T-helper 1 cell treated with Interleukin-12 subunit alpha and Interleukin-12 subunit beta and Interleukin-4 antibody, amounts not matched to agents 30 μg/mL and 1 μg/mL, for 36 hours (primary cell): ENCODE measurements around the gene NSMF.
"Not testable (repeated sequence)": the region's sequence is repeated elsewhere in the genome, so short reads cannot be mapped to it uniquely, and the experiment has no call there.

Experiments used
- H3K27ac Mint-ChIP-seq: one replicate; pipeline ENCODE4 v1.8.0; 2021; ENCODE audit warnings: mild to moderate bottlenecking, mixed read lengths
- H3K27me3 Mint-ChIP-seq: one replicate; pipeline ENCODE4 v1.8.0; 2021; ENCODE audit warnings: low read depth, mixed read lengths
- H3K36me3 Mint-ChIP-seq: one replicate; pipeline ENCODE4 v1.8.0; 2021; ENCODE audit warnings: low read depth, mixed read lengths
- H3K4me1 Mint-ChIP-seq: one replicate; pipeline ENCODE4 v1.8.0; 2021; ENCODE audit warnings: low read depth, mixed read lengths
- H3K4me3 Mint-ChIP-seq: one replicate; pipeline ENCODE4 v1.8.0; 2021; ENCODE audit warnings: mild to moderate bottlenecking, moderate library complexity, mixed read lengths
- H3K9me3 Mint-ChIP-seq: one replicate; pipeline ENCODE4 v1.8.0; 2021; ENCODE audit warnings: mixed read lengths

NSMF gene

GRCh38 chr9:137416006-137416562, 43.0 kb downstream of the NSMF start:
- Mint-ChIP-seq H3K9me3 (no peaks in the 10 kb centered on the region), H3K4me3 (no peak overlapping the region), H3K36me3 (no peaks in the 10 kb centered on the region), H3K4me1 (peaks cover 7% of the 10 kb centered on the region), H3K27me3 (no peaks in the 10 kb centered on the region), H3K27ac (no peak overlapping the region)

DNA sequence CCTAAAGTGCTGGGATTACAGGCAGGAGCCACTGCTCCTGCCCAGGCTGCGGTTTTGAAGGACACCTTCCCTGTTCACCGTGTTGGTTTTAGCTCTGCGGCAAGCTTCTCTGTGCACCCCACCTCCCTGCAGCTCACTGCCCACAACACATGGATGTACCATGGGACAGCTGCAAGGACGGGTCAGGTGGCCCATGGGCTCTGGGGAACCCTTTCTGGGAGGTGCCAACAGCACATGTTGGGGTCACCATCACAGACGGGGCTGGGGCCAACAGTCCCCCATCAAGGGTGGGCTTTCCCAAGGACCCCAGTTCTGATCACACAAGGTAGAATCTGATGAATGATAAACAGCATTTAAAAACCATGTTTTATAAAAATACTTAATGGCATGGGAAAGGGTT, 43.7 kb downstream of the NSMF start:
- H3K36me3 Mint-ChIP-seq = no peaks in the 10 kb centered on the region
- H3K27ac Mint-ChIP-seq = no peak overlapping the region
- peaks cover 7% of the 10 kb centered on the region for H3K4me1 Mint-ChIP-seq
- no peak overlapping the region for H3K4me3 Mint-ChIP-seq
- no peaks in the 10 kb centered on the region for H3K9me3 Mint-ChIP-seq
- H3K27me3 Mint-ChIP-seq = no peaks in the 10 kb centered on the region

DNA sequence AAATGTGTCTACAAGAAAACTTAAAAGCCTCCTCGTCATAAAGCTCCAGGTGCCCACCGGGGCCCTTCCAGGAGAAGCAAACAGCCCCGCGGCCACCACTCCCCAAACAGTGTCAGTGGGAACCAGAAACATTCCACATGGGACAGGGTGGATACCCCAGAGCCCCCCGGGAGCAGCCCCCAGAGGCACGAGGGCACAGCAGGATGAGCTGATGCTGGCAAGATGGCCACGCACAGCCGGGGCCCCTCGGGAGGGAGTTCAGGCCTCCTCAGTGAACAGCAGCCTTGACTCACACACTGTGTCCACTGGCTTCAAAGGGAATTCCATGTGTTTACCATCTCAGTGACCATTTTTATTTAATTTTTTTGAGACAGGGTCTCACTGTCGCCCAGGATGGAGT, 46.7 kb downstream of the NSMF start:
- no peak overlapping the region for H3K4me3 Mint-ChIP-seq

DNA sequence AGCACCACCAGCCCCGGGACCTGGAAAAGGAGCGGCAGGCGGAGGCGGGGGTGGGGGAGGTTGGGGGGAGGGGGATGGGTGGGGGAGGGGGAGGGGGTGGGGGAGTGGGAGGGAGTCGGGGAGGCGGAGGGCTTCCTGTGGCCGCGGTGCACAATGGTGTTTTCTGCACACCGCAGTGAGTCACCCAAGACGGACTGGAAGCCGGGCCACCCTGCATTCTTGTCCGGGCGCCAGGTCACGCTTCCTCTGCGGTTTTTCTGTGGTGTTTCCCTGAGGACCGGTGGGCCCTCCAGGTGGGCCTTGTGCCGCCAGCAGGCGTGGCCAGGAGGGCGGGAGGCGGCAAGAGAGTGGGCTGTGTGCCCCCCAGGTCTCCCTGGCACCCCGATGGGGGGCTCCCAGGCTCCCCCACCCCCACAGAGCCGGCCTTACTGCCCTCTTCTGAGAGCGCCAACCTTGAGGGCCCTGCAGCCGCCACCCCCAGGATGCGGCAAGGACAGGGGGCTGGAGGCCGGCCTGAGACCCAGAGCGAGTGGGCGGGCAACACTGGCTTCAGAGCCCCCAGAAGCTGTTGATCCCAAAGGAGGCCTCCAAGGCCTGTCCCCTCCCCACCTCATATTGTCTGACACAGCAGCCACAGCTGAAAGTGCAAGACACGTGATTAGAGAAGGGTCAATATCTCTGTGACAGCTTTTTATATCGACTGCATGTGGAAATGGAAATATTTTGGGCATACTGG, 47.3 kb downstream of the NSMF start:
- H3K4me3 Mint-ChIP-seq = no peak overlapping the region
- H3K9me3 Mint-ChIP-seq = no peaks in the 10 kb centered on the region
- no peaks in the 10 kb centered on the region for H3K36me3 Mint-ChIP-seq
- no peak overlapping the region for H3K27ac Mint-ChIP-seq
- H3K27me3 Mint-ChIP-seq = no peaks in the 10 kb centered on the region
- H3K4me1 Mint-ChIP-seq = peaks cover 7% of the 10 kb centered on the region

More for the DNA sequence above, 46.7 kb downstream of the NSMF start:
- no peaks in the 10 kb centered on the region for H3K9me3 Mint-ChIP-seq
- H3K36me3 Mint-ChIP-seq = no peaks in the 10 kb centered on the region
- H3K27ac Mint-ChIP-seq = no peak overlapping the region
- peaks cover 7% of the 10 kb centered on the region for H3K4me1 Mint-ChIP-seq
- no peaks in the 10 kb centered on the region for H3K27me3 Mint-ChIP-seq

DNA sequence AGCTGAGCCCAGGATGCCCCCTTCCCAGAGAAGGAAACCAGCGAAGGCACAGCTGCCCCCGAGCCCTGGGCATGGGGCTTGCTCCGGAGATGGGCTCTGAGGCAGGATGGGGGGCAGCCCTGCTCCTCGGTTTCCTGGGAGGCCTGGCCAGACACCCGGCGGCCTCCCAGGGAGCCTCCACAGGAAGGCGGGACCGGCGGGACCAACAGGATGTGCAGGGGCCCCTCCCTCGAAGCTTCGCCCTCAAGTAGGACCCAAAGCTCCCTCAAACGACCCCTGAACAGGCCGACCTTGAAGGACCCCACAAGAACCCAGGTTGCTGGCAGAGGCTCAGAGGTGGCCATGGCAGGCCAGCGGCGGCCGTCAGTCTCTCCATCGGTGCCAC, 47.9 kb downstream of the NSMF start:
- Mint-ChIP-seq H3K4me1 (peaks cover 7% of the 10 kb centered on the region), H3K36me3 (no peaks in the 10 kb centered on the region), H3K27me3 (peaks cover under 1% of the 10 kb centered on the region), H3K4me3 (no peak overlapping the region), H3K9me3 (no peaks in the 10 kb centered on the region), H3K27ac (no peak overlapping the region)

DNA sequence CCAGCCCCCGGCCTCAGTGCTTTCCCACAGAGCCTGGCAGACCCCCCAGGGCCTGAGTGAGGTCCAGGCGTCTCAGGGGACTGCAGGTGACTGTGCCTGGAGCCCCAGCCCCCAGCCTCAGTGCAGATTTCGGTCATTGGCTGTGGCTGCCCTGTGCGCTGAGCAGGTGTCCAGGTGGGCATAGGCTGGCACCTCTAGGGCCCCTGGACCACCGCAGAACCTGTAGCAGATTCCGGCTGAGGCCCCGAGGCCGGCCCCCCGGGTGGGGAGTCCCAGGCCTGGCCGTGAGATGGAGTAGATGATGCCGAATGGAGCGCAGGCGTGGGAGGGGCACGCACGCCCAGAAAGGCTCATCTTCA, 48.3 kb downstream of the NSMF start:
- Mint-ChIP-seq H3K27me3 (peaks cover 4% of the 10 kb centered on the region), H3K36me3 (no peaks in the 10 kb centered on the region), H3K4me3 (no peak overlapping the region), H3K9me3 (no peaks in the 10 kb centered on the region), H3K27ac (no peak overlapping the region), H3K4me1 (peaks cover 7% of the 10 kb centered on the region)

GRCh38 chr9:137410236-137410890, 48.8 kb downstream of the NSMF start:
- H3K36me3 Mint-ChIP-seq, H3K4me1 Mint-ChIP-seq, H3K27ac Mint-ChIP-seq, H3K9me3 Mint-ChIP-seq, H3K4me3 Mint-ChIP-seq, H3K27me3 Mint-ChIP-seq: not testable (repeated sequence)

DNA sequence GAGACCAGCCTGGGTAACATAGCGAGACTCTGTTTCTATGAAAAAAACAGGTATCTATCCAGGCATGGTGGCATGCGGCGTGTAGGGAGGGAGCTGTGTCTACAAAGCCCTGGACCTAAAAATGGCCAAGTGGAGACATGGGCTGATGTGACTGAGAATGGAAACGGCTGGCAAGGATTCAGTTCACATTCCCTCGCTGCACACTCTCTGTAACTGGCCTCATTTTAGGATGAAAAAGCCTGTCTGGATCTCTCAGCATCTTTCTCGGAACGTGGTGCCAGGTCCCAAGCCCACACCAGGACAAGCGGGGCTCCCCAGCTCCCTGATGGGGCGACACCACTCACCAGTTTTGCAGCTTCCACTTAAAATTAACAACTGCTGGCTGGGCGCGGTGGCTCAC, 49.6 kb downstream of the NSMF start:
- Mint-ChIP-seq H3K27ac (no peak overlapping the region), H3K4me1 (peaks cover 7% of the 10 kb centered on the region), H3K4me3 (no peak overlapping the region), H3K9me3 (no peaks in the 10 kb centered on the region), H3K27me3 (peaks cover 8% of the 10 kb centered on the region), H3K36me3 (no peaks in the 10 kb centered on the region)

DNA sequence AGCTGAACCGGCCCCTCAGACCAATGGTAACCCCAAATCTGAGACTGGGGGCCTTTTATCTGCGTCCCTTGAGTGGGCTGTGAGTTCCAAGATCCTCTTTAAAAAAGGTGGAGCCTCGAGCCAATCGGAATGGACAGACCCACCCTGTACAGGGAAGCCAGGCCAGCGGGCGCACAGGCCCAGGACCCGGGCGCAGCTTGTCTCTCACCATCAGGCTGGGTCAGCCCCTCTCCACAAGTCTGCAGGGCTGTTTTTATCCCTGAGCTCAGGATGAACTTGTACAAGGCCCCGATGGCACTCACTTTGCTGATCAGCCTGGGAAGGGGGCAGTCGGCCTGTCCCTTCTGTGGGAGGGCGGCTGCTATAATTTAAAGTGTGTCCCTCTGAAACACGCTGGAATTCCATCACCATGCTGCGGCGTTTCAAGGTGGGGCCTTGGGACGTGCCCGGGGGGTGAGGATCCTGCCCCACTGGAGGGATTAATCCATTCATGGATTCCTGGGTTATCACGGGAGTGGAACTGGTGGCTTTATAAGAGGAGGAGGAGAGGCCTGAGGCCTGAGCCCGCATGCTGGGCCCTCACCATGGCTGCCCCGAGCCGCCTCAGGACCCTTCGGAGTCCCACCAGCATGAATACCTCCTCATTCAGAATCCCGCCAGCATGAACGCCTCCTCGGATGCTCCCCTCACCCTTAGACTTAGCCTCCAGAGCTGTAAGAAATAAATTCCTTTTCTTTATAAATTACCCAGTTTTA, 50.3 kb downstream of the NSMF start:
- no peak overlapping the region for H3K4me3 Mint-ChIP-seq
- no peaks in the 10 kb centered on the region for H3K9me3 Mint-ChIP-seq
- H3K4me1 Mint-ChIP-seq = peaks cover 3% of the 10 kb centered on the region
- no peaks in the 10 kb centered on the region for H3K36me3 Mint-ChIP-seq
- no peak overlapping the region for H3K27ac Mint-ChIP-seq
- peaks cover 8% of the 10 kb centered on the region for H3K27me3 Mint-ChIP-seq

GRCh38 chr9:137407590-137408300, 51.4 kb downstream of the NSMF start:
- no peak overlapping the region for H3K27ac Mint-ChIP-seq
- H3K9me3 Mint-ChIP-seq = no peaks in the 10 kb centered on the region
- no peaks in the 10 kb centered on the region for H3K36me3 Mint-ChIP-seq
- H3K4me3 Mint-ChIP-seq = no peak overlapping the region
- H3K4me1 Mint-ChIP-seq = no peaks in the 10 kb centered on the region
- peaks cover 8% of the 10 kb centered on the region for H3K27me3 Mint-ChIP-seq

DNA sequence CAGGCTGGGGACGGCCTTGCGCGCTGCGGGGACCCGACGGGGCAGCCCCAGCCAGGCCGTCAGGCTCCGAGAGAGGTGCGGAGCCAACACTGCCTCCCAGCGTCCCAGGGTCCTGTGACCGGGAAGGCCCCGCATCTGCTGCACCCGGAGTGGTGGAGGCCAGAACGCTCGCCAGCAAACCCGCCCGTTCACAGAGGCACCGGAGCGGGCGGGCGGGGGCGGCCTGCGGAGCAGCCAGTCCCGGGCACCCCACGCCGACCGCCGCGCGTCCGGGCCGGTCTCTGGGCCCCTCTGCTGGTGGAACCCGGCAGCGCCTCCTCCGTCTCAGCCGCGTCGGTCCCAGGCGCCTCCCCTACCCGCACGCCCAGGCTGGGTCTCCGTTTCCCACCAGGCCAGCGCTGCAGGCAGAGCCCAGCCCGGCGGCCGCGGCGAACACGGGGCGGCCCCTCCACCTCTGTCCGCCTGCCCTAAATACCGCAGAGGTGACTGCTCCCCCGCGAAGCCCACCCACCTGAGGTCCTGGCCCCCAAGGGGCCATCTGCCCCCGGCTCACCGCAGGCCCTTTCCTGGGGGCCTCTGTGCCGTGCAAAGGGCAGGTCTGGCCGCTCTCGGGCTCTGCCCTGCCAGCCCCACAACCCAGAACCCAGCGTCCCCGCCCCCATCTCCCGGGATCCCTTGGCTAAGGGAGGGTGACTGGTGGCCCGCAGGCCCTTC, 52.1 kb downstream of the NSMF start:
- Mint-ChIP-seq H3K4me3 (no peak overlapping the region), H3K9me3 (no peaks in the 10 kb centered on the region), H3K4me1 (no peaks in the 10 kb centered on the region), H3K27me3 (peaks cover 8% of the 10 kb centered on the region), H3K36me3 (no peaks in the 10 kb centered on the region), H3K27ac (no peak overlapping the region)

DNA sequence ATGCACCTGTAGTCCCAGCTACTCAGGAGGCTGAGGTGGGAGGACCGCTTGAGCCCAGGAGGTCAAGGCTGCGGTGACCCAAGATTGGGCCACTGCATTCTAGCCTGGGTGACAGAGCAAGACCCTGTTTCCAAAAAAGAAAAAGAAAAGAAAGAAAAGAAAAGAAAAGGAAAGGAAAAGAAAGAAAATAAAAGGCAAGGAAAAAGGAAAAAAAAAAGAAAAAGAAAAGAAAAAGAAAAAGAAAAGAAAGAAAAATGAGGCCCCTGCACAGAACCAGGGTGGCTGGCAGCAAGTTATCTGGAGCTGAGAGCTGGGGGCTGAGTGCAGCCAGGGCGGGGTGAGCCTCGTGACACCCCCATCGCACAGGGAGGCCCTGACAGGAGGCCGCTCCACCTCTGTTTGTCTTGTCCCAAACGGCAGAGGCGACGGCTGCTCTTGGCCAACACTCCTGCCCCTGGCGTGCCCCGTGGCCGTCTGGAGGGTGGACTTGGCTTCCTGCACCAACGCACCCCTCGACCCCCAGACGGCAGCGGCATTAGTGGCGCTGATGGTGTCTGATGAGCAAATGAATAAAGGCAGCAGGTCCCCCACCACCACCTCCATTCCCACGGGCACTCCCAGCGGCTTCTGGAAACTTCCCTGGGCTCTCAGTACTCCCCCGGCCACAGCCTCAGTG, 52.9 kb downstream of the NSMF start:
- no peaks in the 10 kb centered on the region for H3K4me1 Mint-ChIP-seq
- peaks cover 8% of the 10 kb centered on the region for H3K27me3 Mint-ChIP-seq
- no peak overlapping the region for H3K4me3 Mint-ChIP-seq
- no peaks in the 10 kb centered on the region for H3K9me3 Mint-ChIP-seq
- no peaks in the 10 kb centered on the region for H3K36me3 Mint-ChIP-seq
- H3K27ac Mint-ChIP-seq = peak overlapping the region; percentile 34

DNA sequence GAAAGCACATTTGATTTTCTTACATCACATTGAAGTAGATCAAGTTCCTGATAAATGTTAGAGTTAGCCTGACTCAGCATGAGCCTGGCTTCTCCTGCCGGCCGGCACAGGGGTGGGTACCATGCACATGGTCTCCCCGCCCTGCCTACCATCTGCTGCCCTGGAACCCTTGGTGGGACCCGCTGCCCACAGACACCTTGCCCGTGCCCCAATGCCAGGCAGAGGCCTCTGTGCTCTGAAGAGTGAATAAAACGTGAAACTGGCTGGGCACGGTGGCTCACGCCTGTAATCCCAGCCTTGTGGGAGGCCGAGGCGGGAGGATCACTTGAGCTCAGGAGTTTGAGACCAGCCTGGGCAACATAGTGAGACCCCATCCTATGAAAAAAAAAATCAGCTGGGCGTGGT, 53.5 kb downstream of the NSMF start:
- H3K9me3 Mint-ChIP-seq = no peaks in the 10 kb centered on the region
- H3K4me3 Mint-ChIP-seq = no peak overlapping the region
- no peaks in the 10 kb centered on the region for H3K4me1 Mint-ChIP-seq
- H3K36me3 Mint-ChIP-seq = no peaks in the 10 kb centered on the region
- no peak overlapping the region for H3K27ac Mint-ChIP-seq
- H3K27me3 Mint-ChIP-seq = peaks cover 8% of the 10 kb centered on the region
